ENCODE measurements around the gene TBKBP1.
"Not testable (repeated sequence)": the region's sequence is repeated elsewhere in the genome, so short reads cannot be mapped to it uniquely, and the experiment has no call there.

Gene TBKBP1

DNA sequence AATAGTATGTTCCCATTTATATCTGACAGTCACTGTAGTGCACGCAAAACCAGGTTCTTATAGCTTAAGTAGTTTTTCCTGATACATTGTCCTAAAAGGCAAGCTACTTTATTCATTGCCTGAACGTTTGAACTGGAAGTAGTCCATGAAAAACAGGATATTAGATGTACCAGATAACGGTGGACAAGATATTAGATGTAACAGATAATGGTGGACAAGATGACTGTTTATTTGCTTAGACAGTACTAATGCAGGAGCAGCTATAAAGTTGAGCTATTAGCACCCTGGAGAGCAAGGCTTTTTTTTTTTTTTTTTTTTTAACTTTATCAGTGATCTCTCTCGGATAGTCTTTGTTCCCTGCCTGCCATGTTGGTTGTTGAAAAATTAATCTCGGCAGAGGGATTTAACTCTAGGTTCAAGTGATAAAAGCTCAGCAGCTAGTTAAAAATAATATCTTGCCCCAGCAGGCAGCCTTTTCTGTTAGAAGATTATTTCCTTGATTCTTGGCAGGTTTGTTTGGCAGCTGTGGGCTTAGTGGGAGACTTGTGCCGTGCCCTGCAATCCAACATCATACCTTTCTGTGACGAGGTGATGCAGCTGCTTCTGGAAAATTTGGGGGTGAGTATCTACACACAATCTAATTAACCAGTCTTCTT is 17.3 kb upstream of the TBKBP1 start:
- H3K4me1 ChIP-seq (ENCODE audit: control insufficient read depth, insufficient read depth, low read length), result no peaks in the 10 kb centered on the region
- no peak overlapping the region for H3K27ac ChIP-seq (ENCODE audit: insufficient read depth, low read depth, low read length, poor library complexity, severe bottlenecking)
- H3K27me3 ChIP-seq (ENCODE audit: control insufficient read depth, insufficient read depth, low read length, poor library complexity, severe bottlenecking), result no peaks in the 10 kb centered on the region
- H3K4me3 ChIP-seq (ENCODE audit: insufficient read depth, low read depth, low read length), result no peak overlapping the region
- peaks cover 92% of the 10 kb centered on the region for H3K36me3 ChIP-seq (ENCODE audit: control insufficient read depth, insufficient read depth, low read length)
- H3K9me3 ChIP-seq (ENCODE audit: control insufficient read depth, low read length), result no peaks in the 10 kb centered on the region
- WGBS, 2 experiments, result 96 to 97% methylated on average over 7 of the region's 7 CpGs

DNA sequence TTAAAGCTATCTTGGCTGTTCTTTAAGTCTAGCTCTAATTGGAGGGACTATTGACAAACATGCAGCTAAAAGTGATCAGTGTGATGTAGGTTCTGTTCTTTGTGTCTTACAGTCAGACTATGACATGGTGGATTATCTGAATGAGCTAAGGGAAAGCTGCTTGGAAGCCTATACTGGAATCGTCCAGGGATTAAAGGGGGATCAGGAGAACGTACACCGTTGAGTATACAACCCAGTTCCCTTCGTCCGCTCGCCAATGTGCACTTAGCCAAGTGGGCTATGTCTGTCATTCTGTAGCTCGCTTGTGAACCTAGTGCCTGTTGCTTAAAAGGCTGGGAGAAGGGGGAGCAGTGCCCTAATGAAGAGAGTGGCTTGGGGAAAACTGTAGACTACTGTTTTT is 15.8 kb upstream of the TBKBP1 start:
- no peak overlapping the region for H3K27ac ChIP-seq (ENCODE audit: insufficient read depth, low read depth, low read length, poor library complexity, severe bottlenecking)
- peaks cover 92% of the 10 kb centered on the region for H3K36me3 ChIP-seq (ENCODE audit: control insufficient read depth, insufficient read depth, low read length)
- no peaks in the 10 kb centered on the region for H3K9me3 ChIP-seq (ENCODE audit: control insufficient read depth, low read length)
- no peak overlapping the region for H3K4me3 ChIP-seq (ENCODE audit: insufficient read depth, low read depth, low read length)
- WGBS, 2 experiments, result 88 to 90% methylated on average over 7 of the region's 7 CpGs
- no peaks in the 10 kb centered on the region for H3K4me1 ChIP-seq (ENCODE audit: control insufficient read depth, insufficient read depth, low read length)
- no peaks in the 10 kb centered on the region for H3K27me3 ChIP-seq (ENCODE audit: control insufficient read depth, insufficient read depth, low read length, poor library complexity, severe bottlenecking)

DNA sequence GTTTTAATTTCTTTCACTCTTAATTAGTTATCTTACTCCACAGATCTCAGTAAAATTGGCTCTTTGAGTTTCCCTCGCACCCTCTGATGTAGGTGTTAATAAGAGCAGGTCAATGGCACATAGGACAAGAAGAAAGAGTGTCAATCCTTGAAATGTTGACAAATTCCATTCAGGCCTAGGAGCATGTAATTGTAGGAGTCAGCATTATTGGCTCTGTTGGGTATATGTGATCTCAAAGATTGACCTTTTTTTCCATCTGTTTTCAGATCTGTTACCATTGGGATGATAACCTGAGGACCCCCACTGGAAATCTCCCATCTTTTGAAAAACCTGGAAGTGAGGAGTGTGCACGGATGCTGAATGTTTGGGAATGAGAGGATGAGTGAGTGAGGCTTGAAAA is 11.8 kb upstream of the TBKBP1 start:
- H3K27me3 ChIP-seq (ENCODE audit: control insufficient read depth, insufficient read depth, low read length, poor library complexity, severe bottlenecking), result no peaks in the 10 kb centered on the region
- H3K4me3 ChIP-seq (ENCODE audit: insufficient read depth, low read depth, low read length), result no peak overlapping the region
- 97 to 100% methylated on average over 2 of the region's 2 CpGs for WGBS, 2 experiments
- no peak overlapping the region for H3K27ac ChIP-seq (ENCODE audit: insufficient read depth, low read depth, low read length, poor library complexity, severe bottlenecking)
- peaks cover 66% of the 10 kb centered on the region for H3K36me3 ChIP-seq (ENCODE audit: control insufficient read depth, insufficient read depth, low read length)
- H3K4me1 ChIP-seq (ENCODE audit: control insufficient read depth, insufficient read depth, low read length), result no peaks in the 10 kb centered on the region
- no peaks in the 10 kb centered on the region for H3K9me3 ChIP-seq (ENCODE audit: control insufficient read depth, low read length)

DNA sequence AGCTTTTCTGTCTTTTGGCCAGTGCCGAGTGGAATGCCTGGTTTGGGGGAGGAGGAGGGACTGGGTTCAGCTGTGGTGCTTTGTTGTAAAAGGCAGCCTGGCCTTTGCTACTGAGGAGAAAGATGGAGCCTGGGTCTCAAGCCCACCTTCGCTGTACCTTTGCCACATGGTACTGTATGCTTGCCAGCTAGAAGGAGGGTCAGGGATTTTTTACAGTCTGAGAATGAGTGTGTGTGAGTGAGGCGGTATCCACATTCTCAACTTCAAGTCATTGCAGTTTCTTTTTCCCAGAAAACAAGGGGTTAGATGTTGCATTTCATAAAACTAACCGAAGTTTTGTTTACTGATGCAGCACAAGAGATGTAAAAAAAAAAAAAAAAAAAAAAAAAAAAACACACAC is 11.2 kb upstream of the TBKBP1 start:
- peaks cover 60% of the 10 kb centered on the region for H3K36me3 ChIP-seq (ENCODE audit: control insufficient read depth, insufficient read depth, low read length)
- H3K27ac ChIP-seq (ENCODE audit: insufficient read depth, low read depth, low read length, poor library complexity, severe bottlenecking), result not testable (repeated sequence)

DNA sequence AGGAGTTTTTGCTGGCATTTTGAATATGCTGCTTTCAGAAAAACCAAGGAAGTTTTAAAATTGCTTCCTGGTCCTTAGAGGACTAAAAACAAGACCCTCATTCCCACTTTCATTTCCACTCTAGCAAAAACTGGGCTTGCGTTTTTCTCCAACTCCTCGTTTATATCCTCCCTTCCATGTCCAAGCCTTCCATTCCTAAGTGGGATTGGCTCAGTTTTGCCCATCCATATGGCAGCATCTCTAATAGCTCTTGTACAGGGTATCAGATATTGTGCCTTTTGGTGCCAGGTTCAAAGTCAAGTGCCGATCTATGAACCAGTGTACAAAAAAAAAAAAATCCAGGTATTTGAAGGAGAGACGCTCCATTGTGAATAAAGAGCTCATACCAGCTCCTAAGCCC is 9.9 kb upstream of the TBKBP1 start:
- H3K27ac ChIP-seq (ENCODE audit: insufficient read depth, low read depth, low read length, poor library complexity, severe bottlenecking), result no peak overlapping the region
- 94 to 95% methylated on average over 4 of the region's 4 CpGs for WGBS, 2 experiments
- no peaks in the 10 kb centered on the region for H3K27me3 ChIP-seq (ENCODE audit: control insufficient read depth, insufficient read depth, low read length, poor library complexity, severe bottlenecking)
- H3K4me1 ChIP-seq (ENCODE audit: control insufficient read depth, insufficient read depth, low read length), result peaks cover 4% of the 10 kb centered on the region
- no peaks in the 10 kb centered on the region for H3K9me3 ChIP-seq (ENCODE audit: control insufficient read depth, low read length)
- H3K36me3 ChIP-seq (ENCODE audit: control insufficient read depth, insufficient read depth, low read length), result peaks cover 48% of the 10 kb centered on the region
- H3K4me3 ChIP-seq (ENCODE audit: insufficient read depth, low read depth, low read length), result no peak overlapping the region

More for the DNA sequence above, 11.2 kb upstream of the TBKBP1 start:
- not testable (repeated sequence) for H3K9me3 ChIP-seq (ENCODE audit: control insufficient read depth, low read length); H3K4me1 ChIP-seq (ENCODE audit: control insufficient read depth, insufficient read depth, low read length); H3K27me3 ChIP-seq (ENCODE audit: control insufficient read depth, insufficient read depth, low read length, poor library complexity, severe bottlenecking); H3K4me3 ChIP-seq (ENCODE audit: insufficient read depth, low read depth, low read length)
- whole genome bisulfite sequencing, 2 experiments, result 92 to 94% methylated on average over 3 of the region's 4 CpGs

- Histone ChIP-seq H3K4me3 (ENCODE audit: insufficient read depth, low read depth, low read length) (no peak overlapping the region), H3K4me1 (ENCODE audit: control insufficient read depth, insufficient read depth, low read length) (peaks cover 4% of the 10 kb centered on the region), H3K9me3 (ENCODE audit: control insufficient read depth, low read length) (no peaks in the 10 kb centered on the region), H3K27ac (ENCODE audit: insufficient read depth, low read depth, low read length, poor library complexity, severe bottlenecking) (no peak overlapping the region), H3K36me3 (ENCODE audit: control insufficient read depth, insufficient read depth, low read length) (peaks cover 43% of the 10 kb centered on the region), H3K27me3 (ENCODE audit: control insufficient read depth, insufficient read depth, low read length, poor library complexity, severe bottlenecking) (no peaks in the 10 kb centered on the region)
- WGBS, 2 experiments, result 96% methylated on average over 4 of the region's 4 CpGs
These were observed 9.3 kb upstream of the TBKBP1 start for GRCh38 chr17:47684535-47685193.

GRCh38 chr17:47685556-47686275 is 8.2 kb upstream of the TBKBP1 start:
- Histone ChIP-seq H3K4me1 (ENCODE audit: control insufficient read depth, insufficient read depth, low read length) (peaks cover 4% of the 10 kb centered on the region), H3K4me3 (ENCODE audit: insufficient read depth, low read depth, low read length) (no peak overlapping the region), H3K9me3 (ENCODE audit: control insufficient read depth, low read length) (no peaks in the 10 kb centered on the region), H3K27ac (ENCODE audit: insufficient read depth, low read depth, low read length, poor library complexity, severe bottlenecking) (no peak overlapping the region), H3K36me3 (ENCODE audit: control insufficient read depth, insufficient read depth, low read length) (peaks cover 32% of the 10 kb centered on the region), H3K27me3 (ENCODE audit: control insufficient read depth, insufficient read depth, low read length, poor library complexity, severe bottlenecking) (no peaks in the 10 kb centered on the region)
- 95 to 98% methylated on average over 4 of the region's 4 CpGs for WGBS, 2 experiments

DNA sequence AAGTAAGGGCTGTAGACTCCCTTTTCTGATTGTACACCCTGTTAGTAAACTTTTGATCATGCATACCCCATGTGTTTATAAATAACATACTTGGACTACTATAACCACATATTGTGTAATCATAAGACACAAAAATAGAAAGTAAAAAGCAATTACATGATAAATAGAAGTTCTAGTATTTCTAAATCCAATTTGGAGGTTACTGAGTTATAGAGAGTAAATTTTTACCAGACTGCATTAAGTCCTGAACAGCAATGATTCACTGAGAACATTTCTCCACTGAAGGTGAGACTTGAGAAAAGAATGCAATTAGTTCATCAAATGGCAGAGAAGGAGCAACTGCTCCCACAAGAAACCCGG is 7.7 kb upstream of the TBKBP1 start:
- Histone ChIP-seq H3K4me1 (ENCODE audit: control insufficient read depth, insufficient read depth, low read length) (peaks cover 4% of the 10 kb centered on the region), H3K27me3 (ENCODE audit: control insufficient read depth, insufficient read depth, low read length, poor library complexity, severe bottlenecking) (no peaks in the 10 kb centered on the region), H3K36me3 (ENCODE audit: control insufficient read depth, insufficient read depth, low read length) (peaks cover 28% of the 10 kb centered on the region), H3K4me3 (ENCODE audit: insufficient read depth, low read depth, low read length) (no peak overlapping the region), H3K27ac (ENCODE audit: insufficient read depth, low read depth, low read length, poor library complexity, severe bottlenecking) (no peak overlapping the region), H3K9me3 (ENCODE audit: control insufficient read depth, low read length) (no peaks in the 10 kb centered on the region)
- 90 to 100% methylated on average over 1 of the region's 1 CpG for WGBS, 2 experiments

- 97% methylated on average over 7 of the region's 7 CpGs for WGBS, 2 experiments
- Histone ChIP-seq H3K4me1 (ENCODE audit: control insufficient read depth, insufficient read depth, low read length) (peaks cover 4% of the 10 kb centered on the region), H3K27ac (ENCODE audit: insufficient read depth, low read depth, low read length, poor library complexity, severe bottlenecking) (no peak overlapping the region), H3K36me3 (ENCODE audit: control insufficient read depth, insufficient read depth, low read length) (peaks cover 25% of the 10 kb centered on the region), H3K27me3 (ENCODE audit: control insufficient read depth, insufficient read depth, low read length, poor library complexity, severe bottlenecking) (no peaks in the 10 kb centered on the region), H3K4me3 (ENCODE audit: insufficient read depth, low read depth, low read length) (no peak overlapping the region), H3K9me3 (ENCODE audit: control insufficient read depth, low read length) (no peaks in the 10 kb centered on the region)
These were observed 7.2 kb upstream of the TBKBP1 start for GRCh38 chr17:47686664-47687327.

DNA sequence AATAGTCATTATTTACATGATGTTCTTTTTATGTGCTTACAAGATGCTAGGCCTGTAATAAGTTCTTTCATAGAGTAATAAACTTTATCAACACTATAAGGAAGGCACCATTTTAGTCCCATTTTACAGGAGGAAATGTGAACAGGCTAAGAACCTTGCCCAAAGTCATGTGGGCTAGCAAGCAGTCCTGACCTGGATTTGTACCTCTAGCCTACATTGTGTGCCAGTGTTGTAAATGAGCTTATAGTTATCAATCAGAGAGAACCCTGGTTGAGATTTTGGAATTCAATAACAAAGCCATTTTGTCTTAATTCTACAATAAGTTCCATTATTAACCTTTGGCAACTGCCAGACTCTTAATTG is 6.7 kb upstream of the TBKBP1 start:
- Histone ChIP-seq H3K27me3 (ENCODE audit: control insufficient read depth, insufficient read depth, low read length, poor library complexity, severe bottlenecking) (no peaks in the 10 kb centered on the region), H3K9me3 (ENCODE audit: control insufficient read depth, low read length) (no peaks in the 10 kb centered on the region), H3K4me1 (ENCODE audit: control insufficient read depth, insufficient read depth, low read length) (peaks cover 5% of the 10 kb centered on the region), H3K27ac (ENCODE audit: insufficient read depth, low read depth, low read length, poor library complexity, severe bottlenecking) (no peak overlapping the region), H3K36me3 (ENCODE audit: control insufficient read depth, insufficient read depth, low read length) (peaks cover 20% of the 10 kb centered on the region), H3K4me3 (ENCODE audit: insufficient read depth, low read depth, low read length) (no peak overlapping the region)
